Thyroid gland (tissue), 4 donors: ENCODE measurements around the gene CA6. TPM values are rescaled to one million over a fixed set of nuclear protein-coding genes. Genes with fewer than 3 reads are reported as not detected.
"Not testable (repeated sequence)": the region's sequence is repeated elsewhere in the genome, so short reads cannot be mapped to it uniquely, and the experiment has no call there.

ENCODE experiments used
- DNase-seq, 2 donors: peaks; one replicate each; pipeline ENCODE4 v3.0.0-alpha.2; 2019
- H3K27ac ChIP-seq, 3 donors: fragments of 200-600 bp; sonication (generic); 1 replicate in 2 of 3; 2 replicates in 1 of 3; pipeline ENCODE4 v1.5.1; 2016 to 2019; ENCODE audit warnings: mild to moderate bottlenecking in 1 of 3, moderate library complexity in 1 of 3
- H3K27me3 ChIP-seq: fragments of 200-600 bp; sonication (generic); one replicate; pipeline ENCODE4 v1.5.1; 2019
- H3K36me3 ChIP-seq, 2 donors: fragments of 200-600 bp; sonication (generic); one replicate each; pipeline ENCODE4 v1.5.1; 2016 to 2019
- H3K4me1 ChIP-seq, 2 donors: fragments of 200-600 bp; sonication (generic); one replicate each; pipeline ENCODE4 v1.5.1; 2017 to 2019
- H3K4me3 ChIP-seq, 3 donors: fragments of 200-600 bp; sonication (generic); replicated peaks in 1 of 3; 1 replicate in 2 of 3; 2 replicates in 1 of 3; pipeline ENCODE4 v1.5.1; 2016; ENCODE audit warnings: mild to moderate bottlenecking in 1 of 3
- H3K9me3 ChIP-seq: fragments of 200-600 bp; sonication (generic); one replicate; pipeline ENCODE4 v1.5.1; 2017
- POLR2A ChIP-seq, 2 donors: fragments of 450-650 bp; IDR thresholded peaks; one replicate each; pipeline ENCODE4 v1.6.1; 2017; ENCODE audit warnings: antibody characterized with exemption in 2 of 2, mild to moderate bottlenecking in 2 of 2, moderate library complexity in 1 of 2
- WGBS, 2 donors: methylation state at CpG; one replicate each; pipeline ENCODE4 v1.1.5; 2017; 5-methylcytosine and 5-hydroxymethylcytosine counted together
- intact Hi-C: fragments of 100-400 bp; cut with DNase I; formaldehyde crosslinking; loops from one replicate; pipeline ENCODE4 v1.15.1; 2023
- total RNA-seq, 4 donors: library from RNA; depleted of rRNA; stranded (reverse); fragments of >200 nt; gene quantifications; one replicate each; pipeline ENCODE4 v1.2.3, GENCODE V29; 2016
- TF ChIP-seq, protein P1 (sequence below), 6 experiments: fragments of 200-600 bp in 3 of 6; fragments of 450-650 bp in 3 of 6; sonication (generic) in 3 of 6; IDR thresholded peaks; one replicate each; pipeline ENCODE4 v1.5.1; 2016 to 2019; ENCODE audit warnings: antibody characterized with exemption in 6 of 6, mild to moderate bottlenecking in 2 of 6, inconsistent platforms in 1 of 6, moderate library complexity in 1 of 6

Gene CA6
- total RNA-seq = not detected

DNA sequence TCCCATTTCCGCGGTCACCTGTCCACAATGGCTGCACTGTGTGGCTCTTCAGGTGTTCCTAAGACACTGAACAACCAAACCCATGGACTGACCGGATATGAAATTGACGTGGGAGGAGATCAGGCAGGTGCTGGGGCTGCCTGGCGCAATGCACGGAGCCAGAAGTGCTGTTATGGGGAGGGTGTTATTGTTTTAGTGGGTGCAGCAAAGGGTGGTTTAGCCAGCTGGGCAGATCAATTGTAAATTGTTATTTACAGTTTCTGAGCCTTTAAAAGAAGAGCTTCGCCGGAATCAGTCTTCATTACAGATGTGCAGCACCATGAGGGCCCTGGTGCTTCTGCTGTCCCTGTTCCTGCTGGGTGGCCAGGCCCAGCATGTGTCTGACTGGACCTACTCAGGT lies at the start of gene CA6:
TSS of gene CA6 (plus strand) at position 301 of the 400 bp plus-strand sequence. CDS start at position 320, 19 bp downstream.
- no peak within 1 kb of the TSS for H3K4me3 ChIP-seq
- intact Hi-C loops = no loop called here
- WGBS, 2 donors = 96 to 99% methylated on average over 8 of the region's 8 CpGs
- DNase-seq = no peak
- H3K9me3 ChIP-seq = no peaks in the 10 kb centered on the region
- TF ChIP-seq POLR2A (IDR thresholded peaks at IDR 0.05) = no peak
- TF ChIP-seq, protein P1, sequence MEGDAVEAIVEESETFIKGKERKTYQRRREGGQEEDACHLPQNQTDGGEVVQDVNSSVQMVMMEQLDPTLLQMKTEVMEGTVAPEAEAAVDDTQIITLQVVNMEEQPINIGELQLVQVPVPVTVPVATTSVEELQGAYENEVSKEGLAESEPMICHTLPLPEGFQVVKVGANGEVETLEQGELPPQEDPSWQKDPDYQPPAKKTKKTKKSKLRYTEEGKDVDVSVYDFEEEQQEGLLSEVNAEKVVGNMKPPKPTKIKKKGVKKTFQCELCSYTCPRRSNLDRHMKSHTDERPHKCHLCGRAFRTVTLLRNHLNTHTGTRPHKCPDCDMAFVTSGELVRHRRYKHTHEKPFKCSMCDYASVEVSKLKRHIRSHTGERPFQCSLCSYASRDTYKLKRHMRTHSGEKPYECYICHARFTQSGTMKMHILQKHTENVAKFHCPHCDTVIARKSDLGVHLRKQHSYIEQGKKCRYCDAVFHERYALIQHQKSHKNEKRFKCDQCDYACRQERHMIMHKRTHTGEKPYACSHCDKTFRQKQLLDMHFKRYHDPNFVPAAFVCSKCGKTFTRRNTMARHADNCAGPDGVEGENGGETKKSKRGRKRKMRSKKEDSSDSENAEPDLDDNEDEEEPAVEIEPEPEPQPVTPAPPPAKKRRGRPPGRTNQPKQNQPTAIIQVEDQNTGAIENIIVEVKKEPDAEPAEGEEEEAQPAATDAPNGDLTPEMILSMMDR (IDR thresholded peaks at IDR 0.05) = no peak
- no peaks in the 10 kb centered on the region for H3K36me3 ChIP-seq
- H3K27me3 ChIP-seq = no peaks in the 10 kb centered on the region
- H3K27ac ChIP-seq = no peak within 1 kb of the TSS
- H3K4me1 ChIP-seq = peaks cover 7 to 20% of the 10 kb centered on the region in 2 donors

DNA sequence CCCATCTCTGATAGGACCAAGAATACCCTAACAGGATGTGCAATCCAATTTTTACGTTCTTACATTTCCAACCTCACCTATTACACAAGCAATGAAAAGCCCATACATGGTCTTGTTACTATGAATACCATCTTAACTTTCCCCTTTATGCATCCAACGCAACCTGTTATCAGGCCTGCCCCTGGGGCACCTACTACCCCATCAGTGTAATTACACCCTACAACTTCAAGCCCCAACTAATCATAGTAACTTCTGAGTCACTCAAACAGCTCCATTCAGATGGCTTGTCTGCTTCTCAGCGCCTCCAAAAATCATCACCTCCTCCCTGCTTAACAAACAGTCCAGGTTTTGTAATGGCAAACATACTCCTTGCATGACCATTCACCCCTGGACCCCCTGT lies 48.9 kb upstream of the CA6 start:
- H3K27me3 ChIP-seq, H3K27ac ChIP-seq, intact Hi-C loops, H3K36me3 ChIP-seq, DNase-seq, H3K4me3 ChIP-seq, H3K9me3 ChIP-seq: not testable (repeated sequence)
- 92 to 93% methylated on average over 3 of the region's 3 CpGs for WGBS, 2 donors
- H3K4me1 ChIP-seq = peaks cover 3 to 23% of the 10 kb centered on the region in 2 donors

DNA sequence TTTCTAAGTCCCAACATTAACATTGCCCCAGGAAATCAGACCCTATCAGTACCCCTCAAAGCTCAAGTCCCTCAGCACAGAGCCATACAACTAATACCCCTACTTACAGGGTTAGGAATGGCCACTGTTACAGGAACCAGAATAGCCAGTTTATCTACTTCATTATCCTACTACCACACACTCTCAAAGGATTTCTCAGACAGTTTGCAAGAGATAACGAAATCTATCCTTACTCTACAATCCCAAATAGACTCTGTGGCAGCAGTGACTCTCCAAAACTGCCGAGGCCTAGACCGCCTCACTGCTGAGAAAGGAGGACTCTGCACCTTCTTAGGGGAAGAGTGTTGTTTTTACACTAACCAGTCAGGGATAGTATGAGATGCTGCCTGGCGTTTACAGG lies 48.2 kb upstream of the CA6 start:
- Histone ChIP-seq H3K4me1 (peaks cover 3 to 26% of the 10 kb centered on the region in 2 donors), H3K27ac (peak overlapping the region in 2 of 3 donors; percentile 17 to 33)
- H3K36me3 ChIP-seq, H3K9me3 ChIP-seq, DNase-seq, H3K4me3 ChIP-seq, intact Hi-C loops, H3K27me3 ChIP-seq: not testable (repeated sequence)
- 72 to 76% methylated on average over 4 of the region's 4 CpGs for WGBS, 2 donors

DNA sequence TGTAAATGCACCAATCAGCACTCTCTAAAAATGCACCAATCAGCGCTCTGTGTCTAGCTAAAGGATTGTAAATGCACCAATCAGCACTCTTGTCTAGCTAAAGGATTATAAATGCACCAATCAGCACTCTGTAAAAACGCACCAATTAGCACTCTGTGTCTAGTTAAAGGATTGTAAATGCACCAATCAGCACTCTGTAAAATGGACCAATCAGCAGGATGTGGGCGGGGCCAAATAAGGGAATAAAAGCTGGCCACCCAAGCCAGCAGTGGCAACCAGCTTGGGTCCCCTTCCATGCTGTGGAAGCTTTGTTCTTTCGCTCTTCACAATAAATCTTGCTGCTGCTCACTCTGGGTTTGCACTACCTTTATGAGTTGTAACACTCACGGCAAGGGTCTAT lies 47.2 kb upstream of the CA6 start:
- H3K4me3 ChIP-seq, intact Hi-C loops, H3K27me3 ChIP-seq, H3K9me3 ChIP-seq, H3K27ac ChIP-seq, DNase-seq, H3K36me3 ChIP-seq: not testable (repeated sequence)
- WGBS, 2 donors = 95 to 96% methylated on average over 5 of the region's 5 CpGs
- H3K4me1 ChIP-seq = peaks cover 4 to 32% of the 10 kb centered on the region in 2 donors

DNA sequence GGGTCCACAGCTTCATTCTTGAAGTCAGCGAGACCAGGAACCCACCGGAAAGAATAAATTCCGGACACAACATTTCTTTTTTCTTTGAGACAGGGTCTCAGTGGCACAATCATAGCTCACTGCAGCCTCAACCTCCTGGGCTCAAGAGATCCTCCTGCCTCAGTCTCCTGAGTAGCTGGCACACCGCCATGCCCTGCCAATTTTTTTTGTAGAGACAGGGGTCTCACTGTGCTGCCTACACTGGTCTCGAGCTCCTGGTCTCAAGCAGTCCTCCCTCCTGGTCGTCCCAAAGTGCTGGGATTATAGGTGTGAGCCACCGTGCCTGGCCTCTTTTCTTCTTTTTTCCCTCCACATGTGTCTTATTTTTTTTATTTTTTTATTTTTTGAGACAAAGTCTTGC lies 46.6 kb upstream of the CA6 start:
- H3K27ac ChIP-seq = peak overlapping the region in 1 of 3 donors; percentile 68
- 94 to 99% methylated on average over 7 of the region's 7 CpGs for WGBS, 2 donors

DNA sequence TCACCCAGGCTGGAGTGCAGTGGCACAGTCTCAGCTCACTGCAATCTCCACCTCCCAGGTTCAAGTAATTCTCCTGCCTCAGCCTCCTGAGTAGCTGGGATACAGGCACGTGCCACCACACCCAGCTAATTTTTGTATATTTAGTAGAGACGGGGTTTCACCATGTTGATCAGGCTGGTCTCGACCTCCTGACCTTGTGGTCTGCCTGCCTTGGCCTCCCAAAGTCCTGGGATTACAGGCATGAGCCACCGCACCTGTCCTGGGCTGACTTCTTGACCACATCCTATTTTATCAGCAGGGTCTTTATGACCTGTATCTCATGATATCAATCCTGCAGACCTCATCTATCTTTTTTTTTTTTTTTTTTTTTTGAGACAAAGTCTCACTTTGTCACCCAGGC lies 45.0 kb upstream of the CA6 start:
- 83 to 89% methylated on average over 4 of the region's 4 CpGs for WGBS, 2 donors

More for the DNA sequence above, 46.6 kb upstream of the CA6 start:
- DNase-seq = no peak
- H3K4me1 ChIP-seq = peaks cover 8 to 32% of the 10 kb centered on the region in 2 donors
- no peaks in the 10 kb centered on the region for H3K36me3 ChIP-seq
- no peaks in the 10 kb centered on the region for H3K27me3 ChIP-seq
- intact Hi-C loops = no loop called here
- no peak overlapping the region for H3K4me3 ChIP-seq
- H3K9me3 ChIP-seq = no peaks in the 10 kb centered on the region
- no peak for TF ChIP-seq POLR2A (IDR thresholded peaks at IDR 0.05)
- TF ChIP-seq, protein P1 (IDR thresholded peaks at IDR 0.05) = no peak

DNA sequence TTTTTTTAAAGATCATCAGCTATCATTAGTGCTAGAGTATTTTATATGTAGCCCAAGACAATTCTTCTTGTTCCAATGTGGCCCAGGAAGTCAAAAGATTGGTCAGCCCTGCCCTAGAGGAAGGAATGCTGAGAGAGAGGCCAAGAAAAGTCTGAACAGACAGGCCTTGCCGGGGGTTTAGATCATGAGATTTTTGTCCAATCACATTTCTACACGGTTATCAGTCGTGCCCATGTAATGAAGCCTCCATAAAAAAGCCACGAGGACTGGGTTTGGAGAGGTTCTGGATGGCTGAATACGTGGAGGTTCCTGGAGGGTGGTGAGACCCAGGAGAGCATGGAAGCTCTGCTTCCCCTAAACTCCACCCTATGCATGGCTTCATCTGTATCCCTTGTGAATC lies 42.9 kb upstream of the CA6 start:
- H3K27ac ChIP-seq = peak overlapping the region; percentile 84 to 92 (median 91)
- peaks cover 18 to 49% of the 10 kb centered on the region in 2 donors for H3K4me1 ChIP-seq
- TF ChIP-seq POLR2A (IDR thresholded peaks at IDR 0.05) = no peak
- TF ChIP-seq, protein P1 (IDR thresholded peaks at IDR 0.05) = no peak
- no peak overlapping the region for H3K4me3 ChIP-seq
- no peaks in the 10 kb centered on the region for H3K36me3 ChIP-seq
- DNase-seq = no peak
- 62 to 67% methylated on average over 5 of the region's 5 CpGs for WGBS, 2 donors
- no peaks in the 10 kb centered on the region for H3K27me3 ChIP-seq
- intact Hi-C loops = no loop called here
- H3K9me3 ChIP-seq = no peaks in the 10 kb centered on the region

More for the DNA sequence above, 45.0 kb upstream of the CA6 start:
- H3K4me3 ChIP-seq, intact Hi-C loops, H3K27me3 ChIP-seq, DNase-seq, H3K9me3 ChIP-seq, H3K36me3 ChIP-seq: not testable (repeated sequence)
- Histone ChIP-seq H3K27ac (peak overlapping the region; percentile 32 to 68 (median 53)), H3K4me1 (peaks cover 18 to 41% of the 10 kb centered on the region in 2 donors)
